NCI-H1048 (cell line): ENCODE measurements around the gene ANKRD12.
"Not testable (repeated sequence)": the region's sequence is repeated elsewhere in the genome, so short reads cannot be mapped to it uniquely, and the experiment has no call there.

ENCODE experiments used
- DNase-seq: peaks from one replicate; lab custom pipeline; 2025; lab: John Stamatoyannopoulos, UW

ANKRD12 gene

DNA sequence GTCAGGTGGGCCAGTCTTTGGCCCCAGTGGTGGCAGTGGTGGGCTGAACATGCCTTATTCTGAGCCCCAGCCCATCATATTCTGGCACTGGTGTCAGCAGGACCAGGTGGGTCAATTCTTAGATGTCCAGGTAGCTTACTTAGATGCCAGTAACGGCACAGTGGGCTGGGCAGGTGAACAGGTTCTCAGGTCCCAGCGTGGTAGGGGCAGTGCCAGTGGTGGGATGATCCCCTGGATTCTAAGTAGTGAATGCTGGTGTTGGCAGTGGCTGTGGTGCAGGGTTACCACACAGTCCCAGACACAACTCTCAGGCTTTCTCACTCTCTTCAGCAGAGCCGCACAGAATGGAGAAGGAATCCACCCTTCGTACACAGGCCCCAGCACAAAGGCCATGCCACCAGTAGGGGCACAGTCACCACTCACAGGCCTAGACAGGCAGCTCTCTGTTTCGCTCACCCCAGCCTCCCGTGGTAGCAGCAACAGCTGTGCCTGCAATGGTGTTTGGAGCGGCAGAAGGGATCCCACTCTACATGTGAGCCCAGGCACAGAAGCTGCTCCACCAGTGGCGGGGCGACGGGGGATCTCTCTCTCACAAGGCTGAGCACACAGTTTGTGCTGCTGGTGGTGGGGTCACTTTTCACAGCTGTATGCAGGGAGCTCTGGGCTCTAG, 97.3 kb downstream of the ANKRD12 start:
- no peak for DNase-seq

DNA sequence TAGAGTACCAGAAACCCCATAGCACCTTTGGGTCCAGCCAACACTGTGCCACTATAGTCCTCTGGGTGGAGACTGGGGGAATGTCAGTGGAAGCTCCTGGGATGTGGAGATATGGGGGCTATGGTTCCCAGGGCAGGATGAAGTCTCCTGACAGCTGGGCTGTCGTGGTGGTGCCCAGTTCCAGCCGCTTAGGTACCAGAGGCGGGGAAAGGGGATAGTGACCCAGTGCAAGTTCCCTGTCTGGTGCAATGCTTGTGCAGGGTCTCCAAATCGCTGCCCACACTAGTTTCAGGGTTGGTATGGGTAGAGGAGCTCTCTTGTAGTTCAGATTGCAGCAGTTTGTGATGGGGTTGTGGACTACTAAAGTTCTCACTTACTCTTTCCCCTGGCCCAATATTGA, 97.9 kb downstream of the ANKRD12 start:
- DNase-seq, result no peak

DNA sequence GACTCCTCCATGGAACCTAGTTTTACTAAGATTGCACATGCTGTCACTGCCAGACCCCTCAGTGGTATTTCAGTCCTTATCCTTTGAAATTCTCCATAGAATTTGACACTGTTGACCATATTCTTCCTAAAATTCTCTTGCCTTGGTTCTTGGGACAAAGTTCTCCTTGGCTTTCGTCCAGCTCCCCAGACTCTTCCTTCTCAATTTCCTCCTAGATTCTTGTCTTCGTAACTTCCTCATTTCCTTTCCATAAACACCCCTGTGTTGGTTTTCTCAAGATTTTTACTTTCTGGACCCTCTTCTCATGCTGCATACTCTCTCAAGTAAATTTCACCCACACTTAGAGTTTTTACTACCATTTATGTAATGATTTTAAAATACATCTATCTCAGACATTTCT, 101.4 kb downstream of the ANKRD12 start:
- no peak for DNase-seq

DNA sequence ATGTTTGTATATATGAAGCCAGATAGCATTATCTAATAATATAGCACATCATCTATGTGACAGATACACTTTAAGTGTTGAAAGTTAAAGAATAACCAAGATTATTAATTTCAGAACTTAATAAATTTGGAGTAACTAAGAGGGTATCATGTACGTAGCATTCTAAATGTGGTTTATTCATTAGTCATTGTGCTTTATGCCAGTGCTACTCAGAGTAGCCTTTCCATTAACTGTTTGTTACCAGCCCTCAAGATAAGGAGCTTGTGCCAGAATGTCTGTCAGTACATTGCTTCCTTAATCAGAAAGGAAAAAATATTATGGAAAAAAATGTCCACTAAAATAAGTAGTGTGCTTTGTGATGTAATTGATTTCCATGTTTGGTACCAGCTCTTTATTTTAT, 103.1 kb downstream of the ANKRD12 start:
- no peak for DNase-seq

DNA sequence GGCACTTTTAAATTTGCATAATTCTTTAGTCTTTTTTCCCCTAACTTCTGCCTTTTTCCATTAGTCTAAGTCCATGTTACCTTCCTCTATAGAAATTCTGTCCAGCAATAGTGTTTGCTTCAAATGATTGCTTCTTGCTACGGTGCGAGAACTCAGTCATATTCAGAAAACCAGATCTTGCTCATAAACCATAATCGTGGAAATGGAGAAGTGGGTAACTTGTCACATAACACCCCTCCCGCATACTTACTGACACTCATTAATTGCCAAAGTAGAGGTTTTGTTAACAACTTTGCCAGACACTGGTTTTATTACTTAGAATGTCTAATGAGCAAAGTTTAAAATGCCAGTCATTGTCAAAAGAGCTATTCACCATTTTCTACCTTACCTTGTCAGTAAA, 103.7 kb downstream of the ANKRD12 start:
- no peak for DNase-seq

DNA sequence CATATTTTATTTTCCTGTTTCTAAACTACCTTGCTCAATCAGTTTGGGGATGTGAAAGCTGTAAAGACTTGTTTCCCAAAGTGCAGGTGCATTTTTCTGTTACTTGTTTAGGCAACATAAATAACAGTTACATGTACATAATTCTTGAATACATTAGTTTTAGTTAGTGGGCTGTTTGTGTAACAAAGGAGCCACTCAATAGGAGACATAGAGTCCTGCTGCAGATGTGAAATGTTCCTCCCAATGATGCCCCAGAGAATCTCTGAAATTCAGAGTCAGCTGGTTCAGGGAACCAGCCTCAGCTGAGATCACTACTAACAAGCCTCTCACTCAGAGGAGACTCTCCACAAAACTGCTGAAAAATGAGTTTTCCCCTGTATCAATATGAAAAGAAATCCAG, 106.4 kb downstream of the ANKRD12 start:
- DNase-seq, result no peak

DNA sequence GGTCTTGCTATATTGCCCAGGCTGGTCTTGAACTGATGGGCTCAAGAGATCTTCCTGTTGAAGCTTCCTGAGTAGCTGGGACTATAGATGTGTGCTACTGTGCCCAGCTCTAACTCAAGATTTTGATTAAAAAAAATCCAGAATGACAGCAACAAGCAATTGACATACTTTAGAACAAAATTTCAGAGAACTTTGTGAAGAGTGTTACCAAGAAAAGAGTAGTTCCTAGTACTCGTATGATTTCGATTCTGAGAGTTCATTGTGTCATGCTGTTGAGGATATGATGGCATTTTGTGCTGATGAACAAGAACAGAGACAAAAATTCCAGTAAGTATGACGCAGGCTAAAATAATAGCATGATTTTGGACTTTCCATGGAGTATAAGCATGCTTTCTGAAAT, 107.8 kb downstream of the ANKRD12 start:
- DNase-seq, result no peak

DNA sequence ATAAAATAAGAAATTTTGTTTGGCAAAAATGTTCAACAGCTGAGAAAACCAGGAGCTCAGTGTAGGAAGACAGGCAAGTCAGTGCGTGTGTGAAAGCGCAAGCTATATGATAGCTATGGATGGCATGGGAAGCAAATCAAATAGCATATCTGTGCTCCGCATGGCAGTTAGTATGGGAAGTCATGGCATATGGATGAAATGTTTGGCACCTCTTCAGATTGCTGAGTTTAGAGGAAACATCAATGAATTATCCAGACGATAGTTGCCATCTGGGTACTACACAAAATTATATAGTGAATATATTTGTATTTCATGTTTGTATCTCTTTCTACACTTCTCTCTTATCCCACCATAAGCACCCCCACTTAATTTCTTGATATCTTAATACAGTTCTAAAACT, 112.1 kb downstream of the ANKRD12 start:
- no peak for DNase-seq

DNA sequence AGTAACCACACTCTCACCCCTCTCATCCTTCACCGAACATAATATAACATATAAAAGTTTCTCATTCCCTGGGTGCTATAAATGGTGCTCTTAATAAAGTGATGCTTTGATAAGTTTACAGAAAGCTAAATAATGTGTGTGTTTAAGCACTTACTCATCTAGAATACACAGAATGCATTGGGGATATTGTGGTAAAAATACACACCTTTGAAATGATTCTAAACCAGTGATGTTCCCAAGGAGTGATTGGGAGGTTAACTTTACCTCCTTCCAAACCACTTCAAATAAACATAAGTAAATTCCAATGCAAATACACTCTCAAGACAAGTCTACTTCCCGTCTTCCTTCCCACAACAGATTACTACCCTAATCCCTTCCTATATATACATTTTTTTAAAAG, 112.7 kb downstream of the ANKRD12 start:
- no peak for DNase-seq

DNA sequence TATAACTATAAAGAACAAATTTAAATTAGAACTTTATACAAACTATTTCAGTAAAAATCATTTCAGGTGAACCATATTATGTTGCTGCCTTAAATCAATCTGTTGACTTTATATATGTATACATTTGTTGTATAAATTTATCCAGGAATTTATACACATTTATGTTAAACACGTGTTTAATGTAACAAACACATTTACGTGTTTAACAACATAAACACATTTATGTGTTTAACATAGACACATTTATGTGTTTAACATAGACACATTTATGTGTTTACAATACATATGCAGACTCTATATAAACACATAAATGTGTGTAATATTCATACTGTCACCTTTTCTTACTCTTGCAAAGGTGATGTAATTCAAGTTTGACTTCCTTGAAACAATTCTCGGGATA, 122.6 kb downstream of the ANKRD12 start:
- no peak for DNase-seq

DNA sequence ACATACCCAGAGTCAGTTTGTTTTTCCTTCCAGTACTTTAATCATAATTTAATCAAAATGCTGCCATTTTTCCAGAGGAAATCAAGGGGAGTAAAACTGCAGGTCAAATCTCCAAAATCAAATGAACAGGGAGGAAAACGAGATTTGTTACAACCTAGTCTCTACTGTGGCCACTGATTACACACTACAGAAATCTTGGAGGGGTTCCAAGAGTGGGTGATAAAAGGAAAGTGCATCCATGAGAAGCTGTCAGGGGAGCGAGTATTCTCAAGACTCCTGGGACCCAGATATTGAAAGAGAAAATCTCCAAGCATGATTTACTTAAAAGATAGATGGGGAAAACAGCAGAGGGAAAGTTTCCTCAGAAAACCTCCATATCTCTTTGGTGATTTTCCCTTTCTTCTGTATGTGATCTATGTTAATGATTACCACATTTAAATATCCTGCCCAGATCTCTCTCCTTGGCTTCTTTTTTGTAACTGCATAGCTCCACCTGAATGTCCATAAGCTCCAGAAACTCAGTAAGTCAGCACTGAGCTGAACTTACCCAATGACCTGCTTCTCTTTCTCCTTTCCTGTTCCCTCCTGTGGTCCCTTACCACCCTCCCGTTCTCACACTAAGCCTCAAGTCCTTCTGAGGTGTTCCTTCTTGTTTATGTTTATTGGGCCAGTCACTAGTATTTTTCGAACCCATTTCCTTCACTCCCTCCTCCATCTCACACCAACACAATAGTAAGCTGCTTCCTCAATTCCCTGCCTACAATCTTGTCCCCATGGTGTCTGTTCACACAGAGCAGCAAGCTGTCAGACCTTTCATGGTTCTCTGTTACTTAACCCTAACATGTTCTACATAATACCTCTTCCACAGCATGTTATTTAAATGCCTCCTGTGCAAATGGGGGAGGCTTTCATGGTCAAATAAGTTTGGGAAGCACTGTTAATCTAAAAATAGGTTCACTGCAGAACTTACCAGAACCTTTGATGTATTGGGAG, 124.1 kb downstream of the ANKRD12 start:
- no peak for DNase-seq

DNA sequence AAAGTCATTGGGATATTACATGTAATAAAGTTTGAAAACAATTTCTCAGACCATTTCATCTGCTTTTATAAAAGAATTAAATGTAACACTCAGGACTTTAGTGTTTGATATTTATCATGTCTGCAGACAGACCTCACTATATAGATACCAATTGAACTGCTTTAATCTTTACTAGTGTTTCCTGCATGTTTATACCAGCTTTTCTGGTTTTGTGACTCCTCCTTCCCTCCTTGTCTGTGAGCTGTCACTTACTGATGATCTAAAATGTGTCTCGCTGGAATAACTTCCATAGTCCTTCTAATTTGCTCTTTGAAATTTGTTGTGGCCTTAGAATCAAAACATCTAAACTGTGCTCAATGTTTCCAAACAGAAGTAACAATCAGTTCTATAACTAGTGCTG, 126.7 kb downstream of the ANKRD12 start:
- DNase-seq, result no peak

DNA sequence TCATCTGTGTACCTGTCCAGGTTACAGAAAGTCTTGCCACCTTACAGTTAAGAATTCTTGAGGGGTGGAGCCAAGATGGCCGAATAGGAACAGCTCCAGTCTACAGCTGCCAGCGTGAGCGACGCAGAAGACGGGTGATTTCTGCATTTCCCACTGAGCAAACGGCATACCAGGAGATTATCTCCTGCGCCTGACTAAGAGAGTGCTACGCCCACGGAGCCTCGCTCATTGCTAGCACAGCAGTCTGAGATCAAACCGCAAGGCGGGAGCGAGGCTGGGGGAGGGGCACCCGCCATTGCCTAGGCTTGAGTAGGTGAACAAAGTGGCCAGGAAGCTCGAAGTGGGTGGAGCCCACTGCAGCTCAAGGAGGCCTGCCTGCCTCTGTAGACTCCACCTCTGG, 128.2 kb downstream of the ANKRD12 start:
- DNase-seq, result not testable (repeated sequence)

DNA sequence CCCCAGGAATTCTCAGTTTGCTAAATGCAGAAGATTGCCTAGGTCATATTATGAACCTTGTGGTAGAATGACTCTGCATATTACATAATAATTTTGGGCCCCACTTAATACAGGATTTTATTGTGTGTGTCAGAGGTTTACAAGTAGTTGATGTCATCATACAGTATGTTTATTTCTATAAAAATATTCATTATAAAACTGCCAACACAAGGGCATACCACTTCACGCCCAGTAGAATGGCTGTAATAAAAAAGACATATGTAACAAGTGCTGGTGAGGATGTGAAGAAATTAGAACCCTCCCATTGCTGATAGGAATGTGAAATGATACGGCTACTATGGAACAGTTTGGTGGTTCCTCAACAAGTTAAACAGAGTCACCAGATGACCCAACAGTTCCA, 136.6 kb downstream of the ANKRD12 start:
- DNase-seq, result no peak

DNA sequence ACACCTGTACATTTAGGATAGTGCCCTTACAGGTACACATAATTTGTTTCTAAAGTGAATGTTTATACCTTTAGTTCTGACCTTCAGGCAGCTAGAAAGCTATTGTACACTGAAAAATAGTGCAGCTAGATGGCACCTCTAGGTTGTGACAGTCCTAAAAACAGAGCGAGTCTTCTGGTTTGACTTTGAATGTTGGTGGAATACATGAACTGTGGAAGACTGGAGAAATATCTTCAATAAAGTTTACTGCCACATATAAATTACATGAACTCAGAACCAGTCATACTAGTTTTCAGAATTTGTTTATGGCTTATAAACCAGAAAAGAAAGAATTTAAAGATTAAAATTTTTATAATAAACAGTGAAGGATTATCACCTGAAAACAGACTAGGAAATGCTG, 139.3 kb downstream of the ANKRD12 start:
- no peak for DNase-seq

DNA sequence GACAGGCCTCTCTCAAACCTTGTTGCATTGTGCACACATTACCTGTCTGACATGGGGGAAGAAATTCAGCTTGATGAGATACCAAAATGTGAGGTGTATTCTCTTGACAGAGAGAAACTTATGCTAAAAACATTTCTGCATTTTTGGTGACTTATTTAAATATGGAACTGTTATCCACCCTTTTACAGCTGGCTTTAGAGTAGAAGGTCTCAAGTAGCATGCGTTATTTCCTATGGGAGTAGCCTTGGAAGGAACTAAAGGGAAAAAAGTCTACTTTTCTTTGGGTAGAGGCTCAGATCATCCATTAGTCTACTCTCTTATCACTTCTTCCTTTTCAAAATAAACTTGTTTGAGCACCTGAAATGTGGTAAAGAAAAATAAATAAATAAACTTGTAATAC, 141.4 kb downstream of the ANKRD12 start:
- DNase-seq, result no peak

DNA sequence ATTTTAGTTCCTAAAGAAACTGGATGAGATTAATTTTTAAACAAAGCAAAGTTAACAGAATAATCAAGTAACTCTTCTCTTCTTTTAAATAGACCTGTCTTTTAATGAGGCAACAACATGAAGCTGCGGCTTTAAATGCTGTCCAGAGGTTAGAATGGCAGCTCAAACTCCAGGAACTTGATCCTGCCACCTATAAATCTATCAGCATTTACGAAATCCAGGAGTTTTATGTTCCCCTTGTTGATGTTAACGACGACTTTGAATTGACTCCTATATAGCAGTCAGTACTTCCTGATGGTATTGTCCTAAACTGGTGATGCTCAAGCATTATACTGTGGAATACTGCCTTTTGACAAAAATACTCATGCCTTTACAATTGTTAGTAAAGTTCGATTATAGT, 144.3 kb downstream of the ANKRD12 start:
- no peak for DNase-seq

DNA sequence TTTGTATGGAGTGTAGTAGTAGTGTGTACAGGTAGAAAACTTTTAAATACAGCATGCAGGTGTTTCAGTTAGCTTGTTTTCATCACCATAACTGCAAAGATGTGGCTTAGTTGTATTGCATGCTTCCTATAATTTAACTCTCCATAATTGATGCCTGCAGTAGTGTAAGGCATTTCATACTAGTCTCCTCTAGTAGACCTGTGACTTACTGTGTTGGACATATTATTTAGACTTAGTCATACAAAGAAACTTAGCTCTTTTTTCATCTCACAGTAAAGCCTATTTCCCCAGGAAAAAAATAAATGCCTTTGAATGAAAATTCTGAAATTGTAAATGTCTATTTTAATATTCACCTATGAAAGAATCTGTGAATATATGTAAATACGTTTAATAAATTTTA, 145.2 kb downstream of the ANKRD12 start:
- no peak for DNase-seq

DNA sequence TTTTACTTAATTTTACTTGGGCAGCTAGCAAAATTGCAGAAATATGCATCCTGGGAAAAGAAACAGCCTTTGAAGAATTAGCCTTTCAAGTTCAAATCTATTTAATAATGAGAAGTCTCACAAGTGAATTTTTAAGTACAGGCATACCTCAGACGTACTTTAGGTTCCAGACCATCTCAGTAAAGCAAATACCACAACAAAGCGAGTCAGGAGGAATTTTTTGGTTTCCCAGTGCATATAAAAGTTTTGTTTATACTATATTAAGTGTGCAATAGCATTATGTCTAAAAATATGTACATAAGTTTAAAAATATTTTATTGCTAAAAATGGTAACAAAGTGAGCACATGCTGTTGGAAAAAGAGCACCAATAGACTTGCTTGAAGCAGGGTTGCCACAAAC, 147.2 kb downstream of the ANKRD12 start:
- no peak for DNase-seq

DNA sequence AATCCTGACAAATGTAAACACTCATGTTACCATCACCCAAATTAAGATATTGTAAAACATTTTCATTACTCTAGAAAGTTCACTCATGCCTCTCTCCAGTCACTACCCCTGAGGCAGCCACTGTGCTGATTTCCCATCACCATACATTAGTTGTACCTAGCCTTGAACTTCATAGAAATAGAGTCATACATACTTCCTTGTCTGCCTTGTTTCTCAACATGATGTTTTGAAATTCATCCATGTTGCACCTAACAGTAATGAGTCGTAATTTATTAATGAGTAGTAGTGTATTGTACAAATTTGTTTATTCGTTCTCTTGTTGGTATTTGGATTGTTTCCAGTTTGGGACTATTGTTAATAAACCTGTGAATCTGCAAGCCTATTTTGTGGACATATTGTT, 149.0 kb downstream of the ANKRD12 start:
- no peak for DNase-seq

DNA sequence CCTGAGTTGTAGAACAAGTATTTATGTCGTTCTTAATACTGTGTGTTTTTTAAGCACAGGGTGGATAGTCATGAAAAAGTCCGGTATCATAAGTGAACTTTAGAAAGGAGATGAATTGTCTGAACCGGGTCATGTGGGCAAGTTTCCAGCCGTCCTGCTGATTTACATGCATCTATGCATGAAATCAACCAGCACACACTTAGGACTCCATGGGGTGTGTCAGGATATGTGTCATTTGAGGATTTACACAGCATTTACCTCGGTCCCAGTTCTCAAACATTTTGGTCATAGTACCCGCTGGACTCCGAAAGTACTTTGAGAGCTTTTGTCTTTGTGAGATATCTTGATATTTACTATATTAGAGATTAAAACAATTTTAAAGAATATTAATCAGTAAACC, 150.5 kb downstream of the ANKRD12 start:
- no peak for DNase-seq

DNA sequence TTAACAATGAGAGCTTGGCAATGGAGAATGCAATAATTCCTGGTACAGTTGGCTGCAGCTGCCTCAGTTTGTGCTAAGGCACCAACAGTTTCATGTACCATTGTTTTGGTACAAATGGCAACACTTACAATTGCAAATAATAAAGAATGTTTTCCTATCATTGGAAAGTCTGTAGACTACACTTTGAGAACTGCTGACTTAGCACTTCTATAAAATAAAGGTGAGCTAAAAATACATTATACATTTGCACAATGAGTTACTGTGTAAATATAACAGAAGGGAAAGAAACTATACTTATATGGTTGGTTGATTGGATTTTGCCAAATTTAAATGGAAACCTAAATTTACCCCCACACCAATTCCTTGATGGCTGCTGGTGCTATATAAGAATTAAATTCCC, 153.1 kb downstream of the ANKRD12 start:
- DNase-seq, result no peak

DNA sequence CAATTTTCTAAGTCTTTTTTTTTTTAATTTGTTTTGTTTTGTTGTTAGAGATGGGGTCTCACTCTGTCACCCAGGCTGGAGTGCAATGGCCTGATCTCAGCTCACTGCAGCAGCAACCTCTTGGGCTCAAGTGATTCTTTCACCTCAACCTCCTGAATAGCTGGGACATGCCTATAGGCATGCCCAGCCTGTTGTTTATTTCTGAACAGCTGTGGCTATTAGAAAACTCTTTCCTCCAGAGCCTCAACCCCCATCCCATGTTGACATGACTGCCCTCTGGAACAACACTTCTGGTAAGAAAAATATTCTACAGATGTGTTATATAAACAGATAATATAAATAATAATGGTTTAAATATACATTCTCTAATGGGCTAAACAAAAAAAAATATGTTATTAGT, 153.6 kb downstream of the ANKRD12 start:
- DNase-seq, result no peak

DNA sequence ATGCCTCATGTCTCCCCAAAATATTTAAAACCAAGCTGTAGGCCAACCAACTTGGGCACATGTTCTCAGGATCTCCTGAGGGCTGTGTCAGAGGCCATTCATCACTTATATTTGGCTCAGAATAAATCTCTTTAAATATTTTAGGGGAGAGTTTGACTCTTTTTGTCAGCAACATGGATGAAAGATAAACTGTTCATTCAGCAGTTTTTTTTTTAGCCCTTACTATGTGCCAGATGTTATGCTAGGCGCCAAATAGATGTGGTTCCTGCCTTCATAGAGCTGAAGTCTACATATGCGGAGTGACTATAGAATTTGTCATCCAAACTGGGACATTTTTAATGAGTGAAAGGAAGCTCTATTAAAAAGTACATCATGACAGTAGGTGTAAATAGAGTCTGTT, 155.5 kb downstream of the ANKRD12 start:
- DNase-seq, result no peak
